Inflammatory macrophage treated with lipopolysaccharide for 4 hours (primary cell): ENCODE measurements around the gene SERPINB2.
"Not testable (repeated sequence)": the region's sequence is repeated elsewhere in the genome, so short reads cannot be mapped to it uniquely, and the experiment has no call there.

Experiments used
- DNase-seq: peaks from one replicate; pipeline ENCODE4 v3.0.0-alpha.2; 2020

Gene SERPINB2

GRCh38 chr18:63890237-63890949, 2.9 kb downstream of the SERPINB2 start:
- DNase-seq: no peak

GRCh38 chr18:63890950-63891304, 3.4 kb downstream of the SERPINB2 start:
- DNase-seq: peak; percentile 35

GRCh38 chr18:63892566-63892965, 5.1 kb downstream of the SERPINB2 start:
- peak; percentile 74 for DNase-seq

GRCh38 chr18:63894106-63894772, 6.7 kb downstream of the SERPINB2 start:
- DNase-seq: no peak

GRCh38 chr18:63895190-63895589, 7.7 kb downstream of the SERPINB2 start:
- DNase-seq: no peak

GRCh38 chr18:63897072-63897471, 9.6 kb downstream of the SERPINB2 start:
- no peak for DNase-seq

- no peak for DNase-seq
Observed at GRCh38 chr18:63899206-63899605, 11.7 kb downstream of the SERPINB2 start.

GRCh38 chr18:63903851-63904570, 16.5 kb downstream of the SERPINB2 start:
- DNase-seq: no peak

- no peak for DNase-seq
Observed at GRCh38 chr18:63904694-63905093, 17.2 kb downstream of the SERPINB2 start.

GRCh38 chr18:63905361-63905760, 17.9 kb downstream of the SERPINB2 start:
- no peak for DNase-seq

GRCh38 chr18:63906056-63906455, 18.6 kb downstream of the SERPINB2 start:
- no peak for DNase-seq

- peak; percentile 39 for DNase-seq
Observed at GRCh38 chr18:63907664-63908063, 20.2 kb downstream of the SERPINB2 start, which contains the start of gene SERPINB10. TSS of gene SERPINB10 (plus strand) at chr18:63907958. CDS start at chr18:63915511, 7,553 bp downstream.

- DNase-seq: no peak
Observed at GRCh38 chr18:63908858-63909257, 21.4 kb downstream of the SERPINB2 start.

- DNase-seq: peak; percentile 24
Observed at GRCh38 chr18:63909870-63910269, 22.4 kb downstream of the SERPINB2 start.

- peak; percentile 76 for DNase-seq
Observed at GRCh38 chr18:63917817-63918216, 30.3 kb downstream of the SERPINB2 start.

GRCh38 chr18:63922049-63922448, 34.5 kb downstream of the SERPINB2 start:
- DNase-seq: peak; percentile 30

- DNase-seq: no peak
Observed at GRCh38 chr18:63924551-63924950, 37.0 kb downstream of the SERPINB2 start.

- no peak for DNase-seq
Observed at GRCh38 chr18:63928331-63928730, 40.8 kb downstream of the SERPINB2 start.

GRCh38 chr18:63929369-63929768, 41.9 kb downstream of the SERPINB2 start:
- not testable (repeated sequence) for DNase-seq

GRCh38 chr18:63930773-63931354, 43.4 kb downstream of the SERPINB2 start:
- DNase-seq: peak; percentile 56

GRCh38 chr18:63936156-63936931, 48.8 kb downstream of the SERPINB2 start:
- peak; percentile 88 for DNase-seq

GRCh38 chr18:63936932-63937393, 49.5 kb downstream of the SERPINB2 start:
- DNase-seq: no peak
